GM19395 (cell line): ENCODE data around the gene TPD52L2.

Source experiments
- ATAC-seq: cut with Tn5 transposase; IDR thresholded peaks from one replicate; pipeline ENCODE4 v1.9.1; 2021; ENCODE audit warnings: mild to moderate bottlenecking, moderate library complexity; ENCODE audit not compliant: unreplicated experiment

Gene TPD52L2

GRCh38 chr20:63930971-63931553 is 66.0 kb downstream of the TPD52L2 start:
- ATAC-seq = no peak

GRCh38 chr20:63931735-63932134 is 66.7 kb downstream of the TPD52L2 start:
- ATAC-seq = no peak

GRCh38 chr20:63932606-63933160 is 67.6 kb downstream of the TPD52L2 start:
- no peak for ATAC-seq

- ATAC-seq = no peak
These were observed 68.6 kb downstream of the TPD52L2 start for GRCh38 chr20:63933646-63934045.

GRCh38 chr20:63934271-63935068 is 69.4 kb downstream of the TPD52L2 start:
- no peak for ATAC-seq

GRCh38 chr20:63935447-63935846 is 70.4 kb downstream of the TPD52L2 start:
- ATAC-seq = no peak

GRCh38 chr20:63937596-63937995 is 72.5 kb downstream of the TPD52L2 start:
- no peak for ATAC-seq

- ATAC-seq = no peak
These were observed 74.2 kb downstream of the TPD52L2 start for GRCh38 chr20:63939061-63939935.

GRCh38 chr20:63940071-63940471 is 75.0 kb downstream of the TPD52L2 start:
- no peak for ATAC-seq

- ATAC-seq = no peak
These were observed 75.6 kb downstream of the TPD52L2 start for GRCh38 chr20:63940472-63941266.
